ENCODE measurements around the gene PTCHD4.
A peak's percentile ranks its signal among the peaks of the same experiment; 100 is the strongest.

Gene PTCHD4

DNA sequence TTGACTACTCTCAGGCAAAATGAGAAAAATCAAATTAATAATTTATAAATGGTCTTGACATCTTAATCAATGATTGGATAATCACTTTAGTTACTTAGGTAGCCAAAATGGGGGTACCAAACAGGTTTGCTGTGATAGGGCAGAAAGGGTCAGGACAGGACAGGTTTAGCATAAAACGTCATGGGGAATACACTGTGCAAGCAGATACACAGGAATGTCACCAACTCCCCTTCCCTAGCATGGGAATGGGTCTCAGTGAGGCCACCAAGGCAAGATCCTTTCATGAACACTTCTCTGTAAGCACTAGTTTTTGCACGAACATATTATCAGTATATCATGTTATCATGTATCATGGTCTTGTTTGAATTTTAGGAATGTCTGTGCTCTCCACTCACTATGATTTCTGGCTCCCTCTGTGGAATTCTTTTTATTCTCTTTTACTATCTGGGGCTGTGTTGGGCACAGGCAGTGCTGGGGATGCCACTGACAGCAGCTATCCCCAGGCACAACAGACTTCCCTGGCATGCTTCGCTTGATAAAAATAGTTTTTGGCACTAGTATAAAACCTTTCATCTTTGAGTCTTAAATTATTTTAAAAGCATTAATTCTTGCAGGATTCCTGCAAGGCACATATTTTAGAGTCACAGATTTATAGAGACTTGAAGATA is 18.3 kb downstream of the PTCHD4 start:
- Histone ChIP-seq H3K27me3 (ENCODE audit: insufficient read depth, low read length) (no peaks in the 10 kb centered on the region), H3K9me3 (ENCODE audit: low read length) (no peaks in the 10 kb centered on the region), H3K79me2 (ENCODE audit: insufficient read depth, low read length) (no peaks in the 10 kb centered on the region), H3K4me3 (ENCODE audit: low read depth, low read length, poor library complexity, severe bottlenecking) (no peak overlapping the region), H3K9me2 (ENCODE audit: low read depth, low read length) (no peaks in the 10 kb centered on the region), H2AFZ (ENCODE audit: low read length) (no peak overlapping the region), H3K4me2 (ENCODE audit: low read length) (no peak overlapping the region), H3K36me3 (ENCODE audit: insufficient read depth, low read length) (no peaks in the 10 kb centered on the region), H3K4me1 (ENCODE audit: insufficient read depth, low read length, severe bottlenecking) (no peaks in the 10 kb centered on the region), H3F3A (ENCODE audit: insufficient read depth, low read length) (no peaks in the 10 kb centered on the region), H3K27ac (ENCODE audit: low read depth, low read length, poor library complexity, severe bottlenecking) (no peak overlapping the region), H3K9ac (ENCODE audit: low read length) (no peak overlapping the region), H4K20me1 (ENCODE audit: insufficient read depth, low read length) (no peaks in the 10 kb centered on the region)
- TF ChIP-seq CTCF (IDR thresholded peaks at IDR 0.05; ENCODE audit: low read length) (no peak), EZH2 (IDR thresholded peaks at IDR 0.05; ENCODE audit: borderline replicate concordance, low read length) (no peak)

DNA sequence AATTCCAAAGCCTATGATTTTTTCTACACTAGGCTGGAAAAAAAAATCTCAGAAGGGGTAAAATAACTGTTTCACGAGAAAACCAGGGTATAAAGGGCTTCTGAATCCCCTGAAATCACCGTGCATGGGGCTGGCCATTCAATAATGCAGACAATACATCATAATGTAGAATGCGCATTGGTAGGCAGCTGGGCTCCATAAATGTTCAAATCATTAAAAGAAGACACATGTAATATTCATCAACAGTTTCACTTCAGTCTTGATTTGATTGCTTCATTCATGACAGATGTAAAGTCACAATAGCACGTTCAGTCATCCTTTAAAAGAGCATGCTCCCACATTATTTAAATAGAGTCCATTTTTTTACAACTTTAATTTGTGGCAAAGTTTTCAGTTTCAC is 20.5 kb downstream of the PTCHD4 start:
- H3K9me2 ChIP-seq (ENCODE audit: low read depth, low read length), result no peaks in the 10 kb centered on the region
- H3K4me3 ChIP-seq (ENCODE audit: low read depth, low read length, poor library complexity, severe bottlenecking), result no peak overlapping the region
- H3K4me2 ChIP-seq (ENCODE audit: low read length), result no peak overlapping the region
- no peak overlapping the region for H2AFZ ChIP-seq (ENCODE audit: low read length)
- H3K36me3 ChIP-seq (ENCODE audit: insufficient read depth, low read length), result no peaks in the 10 kb centered on the region
- TF ChIP-seq CTCF (IDR thresholded peaks at IDR 0.05; ENCODE audit: low read length), result no peak
- TF ChIP-seq EZH2 (IDR thresholded peaks at IDR 0.05; ENCODE audit: borderline replicate concordance, low read length), result no peak
- no peaks in the 10 kb centered on the region for H3K4me1 ChIP-seq (ENCODE audit: insufficient read depth, low read length, severe bottlenecking)
- H3K9me3 ChIP-seq (ENCODE audit: low read length), result no peaks in the 10 kb centered on the region
- H3K9ac ChIP-seq (ENCODE audit: low read length), result no peak overlapping the region
- H3K27me3 ChIP-seq (ENCODE audit: insufficient read depth, low read length), result no peaks in the 10 kb centered on the region
- no peaks in the 10 kb centered on the region for H3F3A ChIP-seq (ENCODE audit: insufficient read depth, low read length)
- no peak overlapping the region for H3K27ac ChIP-seq (ENCODE audit: low read depth, low read length, poor library complexity, severe bottlenecking)
- H3K79me2 ChIP-seq (ENCODE audit: insufficient read depth, low read length), result no peaks in the 10 kb centered on the region
- H4K20me1 ChIP-seq (ENCODE audit: insufficient read depth, low read length), result no peaks in the 10 kb centered on the region

GRCh38 chr6:48087448-48087847 is 23.5 kb downstream of the PTCHD4 start:
- H2AFZ ChIP-seq (ENCODE audit: low read length), result no peak overlapping the region
- H3K27me3 ChIP-seq (ENCODE audit: insufficient read depth, low read length), result no peaks in the 10 kb centered on the region
- TF ChIP-seq EZH2 (IDR thresholded peaks at IDR 0.05; ENCODE audit: borderline replicate concordance, low read length) (no peak), CTCF (IDR thresholded peaks at IDR 0.05; ENCODE audit: low read length) (peak; percentile 24; the same call in 1 of the 2 replicates)
- H3K9me2 ChIP-seq (ENCODE audit: low read depth, low read length), result no peaks in the 10 kb centered on the region
- no peaks in the 10 kb centered on the region for H3K79me2 ChIP-seq (ENCODE audit: insufficient read depth, low read length)
- no peaks in the 10 kb centered on the region for H3F3A ChIP-seq (ENCODE audit: insufficient read depth, low read length)
- H3K4me2 ChIP-seq (ENCODE audit: low read length), result no peak overlapping the region
- H3K27ac ChIP-seq (ENCODE audit: low read depth, low read length, poor library complexity, severe bottlenecking), result no peak overlapping the region
- H3K4me3 ChIP-seq (ENCODE audit: low read depth, low read length, poor library complexity, severe bottlenecking), result no peak overlapping the region
- no peaks in the 10 kb centered on the region for H3K36me3 ChIP-seq (ENCODE audit: insufficient read depth, low read length)
- H3K4me1 ChIP-seq (ENCODE audit: insufficient read depth, low read length, severe bottlenecking), result no peaks in the 10 kb centered on the region
- no peaks in the 10 kb centered on the region for H3K9me3 ChIP-seq (ENCODE audit: low read length)
- H3K9ac ChIP-seq (ENCODE audit: low read length), result no peak overlapping the region
- H4K20me1 ChIP-seq (ENCODE audit: insufficient read depth, low read length), result no peaks in the 10 kb centered on the region

Data from OCI-LY1 (cell line).